Measurements from ENCODE around the gene OGFOD1. TPM values are rescaled to one million over a fixed set of nuclear protein-coding genes. Genes with fewer than 3 reads are reported as not detected.

OGFOD1 gene
- total RNA-seq, 4 donors from 2014 or later: 28.4 to 75.3 (median 58.7) TPM

DNA sequence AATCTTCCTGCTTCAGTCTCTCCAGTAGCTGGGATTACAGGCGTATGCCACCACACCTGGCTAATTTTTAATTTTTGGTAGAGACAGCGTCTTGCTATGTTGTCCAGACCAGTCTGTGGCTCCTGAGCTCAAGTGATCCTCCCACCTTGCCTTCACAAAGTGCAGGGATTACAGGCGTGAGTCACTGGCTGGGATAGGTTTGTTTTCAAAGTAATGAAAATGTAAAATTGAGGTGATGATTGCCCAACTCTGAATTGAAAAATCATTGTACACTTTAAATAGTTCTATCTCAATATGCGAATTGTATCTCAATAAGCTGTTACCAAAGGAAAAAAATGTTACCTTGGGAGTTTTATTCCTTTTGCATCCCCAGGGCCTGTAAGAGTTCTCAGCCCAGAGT lies 24.8 kb upstream of the OGFOD1 start:
- TF ChIP-seq POLR2A (IDR thresholded peaks at IDR 0.05): no peak
- H3K9me3 ChIP-seq: no peaks in the 10 kb centered on the region
- WGBS, 2 donors: 93 to 99% methylated on average over 4 of the region's 4 CpGs
- no peak for DNase-seq
- H3K27ac ChIP-seq: no peak overlapping the region
- intact Hi-C loops (cut with DNase I): no loop called here
- no peaks in the 10 kb centered on the region for H3K27me3 ChIP-seq
- H3K4me3 ChIP-seq (replicated peaks in 1 of 3): no peak overlapping the region
- H3K4me1 ChIP-seq: peaks cover 32 to 46% of the 10 kb centered on the region in 2 donors
- H3K36me3 ChIP-seq: no peaks in the 10 kb centered on the region

DNA sequence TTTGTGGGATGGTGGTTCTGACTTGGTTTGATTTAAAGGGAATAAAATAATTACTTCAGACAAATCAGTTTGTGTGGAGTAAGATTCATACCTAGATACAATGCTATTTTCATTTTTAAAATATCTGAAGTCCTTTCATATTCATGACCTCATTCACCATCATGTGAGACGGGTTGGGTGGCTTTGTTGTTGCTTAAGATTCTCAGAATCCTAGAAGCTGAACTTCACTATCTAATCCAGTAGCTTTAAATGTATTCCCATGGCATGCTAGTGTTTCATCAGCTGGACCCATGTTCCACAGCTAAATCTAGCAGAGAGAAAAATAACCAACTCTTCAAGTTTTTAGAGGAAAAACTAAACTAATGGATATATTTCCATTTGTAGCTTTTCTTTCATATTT lies 23.3 kb upstream of the OGFOD1 start:
- intact Hi-C loops (cut with DNase I): no loop called here
- TF ChIP-seq, protein P1, sequence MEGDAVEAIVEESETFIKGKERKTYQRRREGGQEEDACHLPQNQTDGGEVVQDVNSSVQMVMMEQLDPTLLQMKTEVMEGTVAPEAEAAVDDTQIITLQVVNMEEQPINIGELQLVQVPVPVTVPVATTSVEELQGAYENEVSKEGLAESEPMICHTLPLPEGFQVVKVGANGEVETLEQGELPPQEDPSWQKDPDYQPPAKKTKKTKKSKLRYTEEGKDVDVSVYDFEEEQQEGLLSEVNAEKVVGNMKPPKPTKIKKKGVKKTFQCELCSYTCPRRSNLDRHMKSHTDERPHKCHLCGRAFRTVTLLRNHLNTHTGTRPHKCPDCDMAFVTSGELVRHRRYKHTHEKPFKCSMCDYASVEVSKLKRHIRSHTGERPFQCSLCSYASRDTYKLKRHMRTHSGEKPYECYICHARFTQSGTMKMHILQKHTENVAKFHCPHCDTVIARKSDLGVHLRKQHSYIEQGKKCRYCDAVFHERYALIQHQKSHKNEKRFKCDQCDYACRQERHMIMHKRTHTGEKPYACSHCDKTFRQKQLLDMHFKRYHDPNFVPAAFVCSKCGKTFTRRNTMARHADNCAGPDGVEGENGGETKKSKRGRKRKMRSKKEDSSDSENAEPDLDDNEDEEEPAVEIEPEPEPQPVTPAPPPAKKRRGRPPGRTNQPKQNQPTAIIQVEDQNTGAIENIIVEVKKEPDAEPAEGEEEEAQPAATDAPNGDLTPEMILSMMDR (IDR thresholded peaks at IDR 0.05): no peak
- TF ChIP-seq POLR2A (IDR thresholded peaks at IDR 0.05): no peak
- Histone ChIP-seq H3K9me3 (no peaks in the 10 kb centered on the region), H3K4me1 (peaks cover 22 to 31% of the 10 kb centered on the region in 2 donors), H3K4me3 (replicated peaks in 1 of 3) (no peak overlapping the region), H3K27ac (no peak overlapping the region), H3K36me3 (no peaks in the 10 kb centered on the region), H3K27me3 (no peaks in the 10 kb centered on the region)
- 84 to 86% methylated on average over 1 of the region's 1 CpG for WGBS, 2 donors
- DNase-seq: no peak

DNA sequence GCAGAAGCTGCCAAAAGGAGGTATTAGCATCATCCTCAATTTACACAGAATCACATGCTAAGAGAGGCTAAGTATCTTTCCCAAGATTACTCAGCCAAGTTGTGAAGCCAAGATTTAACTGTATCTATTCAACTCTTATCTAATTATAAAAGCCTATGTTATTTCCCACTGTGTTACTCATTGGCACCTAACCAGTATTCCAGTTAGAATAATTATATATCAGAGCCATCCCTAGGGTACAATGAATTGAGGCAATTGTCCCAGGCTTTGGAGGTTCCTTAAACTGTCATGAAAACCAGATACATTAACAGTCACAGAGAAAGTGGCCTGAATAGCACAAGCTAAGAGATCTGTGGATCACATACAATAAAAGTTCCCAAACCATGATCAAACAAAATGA lies 15.1 kb upstream of the OGFOD1 start:
- intact Hi-C loops (cut with DNase I): no loop called here
- Histone ChIP-seq H3K27ac (no peak overlapping the region), H3K4me1 (peaks cover 0 to 1% of the 10 kb centered on the region in 2 donors), H3K36me3 (peaks cover 13 to 14% of the 10 kb centered on the region in 2 donors), H3K9me3 (no peaks in the 10 kb centered on the region), H3K4me3 (replicated peaks in 1 of 3) (no peak overlapping the region), H3K27me3 (no peaks in the 10 kb centered on the region)
- no peak for TF ChIP-seq POLR2A (IDR thresholded peaks at IDR 0.05)
- TF ChIP-seq, protein P1 (IDR thresholded peaks at IDR 0.05): no peak
- no peak for DNase-seq

DNA sequence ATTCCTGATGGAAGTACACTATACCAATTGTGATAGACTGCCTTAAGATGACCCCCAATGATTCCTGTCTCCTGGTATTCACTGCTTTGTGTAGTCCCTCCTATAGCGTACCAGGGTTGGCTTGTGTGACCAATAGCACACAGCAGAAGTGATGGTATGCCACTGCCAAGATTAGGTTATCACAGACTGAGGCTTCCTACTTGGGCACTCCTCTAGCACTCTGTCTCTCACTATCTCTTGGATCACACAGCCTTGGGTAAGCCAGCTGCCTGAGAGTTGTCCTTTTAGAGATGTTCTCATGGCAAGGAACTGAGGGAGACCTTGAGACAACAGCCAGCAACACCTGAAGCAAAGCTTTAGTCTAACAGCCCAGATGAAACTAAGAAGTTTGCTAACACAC lies 13.3 kb upstream of the OGFOD1 start:
- no peak overlapping the region for H3K27ac ChIP-seq
- no peak overlapping the region for H3K4me3 ChIP-seq (replicated peaks in 1 of 3)
- no peaks in the 10 kb centered on the region for H3K27me3 ChIP-seq
- H3K9me3 ChIP-seq: no peaks in the 10 kb centered on the region
- intact Hi-C loops (cut with DNase I): no loop called here
- H3K36me3 ChIP-seq: peaks cover 14 to 15% of the 10 kb centered on the region in 2 donors
- WGBS, 2 donors: 95 to 100% methylated on average over 1 of the region's 1 CpG
- TF ChIP-seq POLR2A (IDR thresholded peaks at IDR 0.05): no peak
- TF ChIP-seq, protein P1 (IDR thresholded peaks at IDR 0.05): no peak
- no peak for DNase-seq
- H3K4me1 ChIP-seq: no peaks in the 10 kb centered on the region

DNA sequence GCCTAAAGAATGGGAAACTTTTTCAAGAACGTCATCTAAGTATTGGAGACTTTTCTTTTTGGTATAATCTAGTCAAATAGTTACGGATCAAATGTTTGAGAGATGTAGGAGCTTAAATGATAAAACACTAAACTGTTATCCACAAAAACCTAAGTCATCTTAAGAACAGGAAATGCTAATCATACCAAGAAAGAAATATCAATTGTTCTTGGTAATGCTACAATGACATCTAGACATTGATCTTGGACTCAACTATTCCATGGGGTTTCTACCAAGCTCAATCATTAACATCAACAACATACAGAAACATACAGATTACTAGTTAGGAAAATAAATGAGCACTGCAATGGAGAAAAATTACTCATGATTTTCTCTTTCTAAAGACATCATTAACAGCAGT lies 4.1 kb upstream of the OGFOD1 start:
- TF ChIP-seq, protein P1 (IDR thresholded peaks at IDR 0.05): no peak
- no peak overlapping the region for H3K4me3 ChIP-seq (replicated peaks in 1 of 3)
- H3K36me3 ChIP-seq: peaks cover 8 to 11% of the 10 kb centered on the region in 2 donors
- peaks cover 15% of the 10 kb centered on the region in 2 donors for H3K4me1 ChIP-seq
- no peaks in the 10 kb centered on the region for H3K9me3 ChIP-seq
- intact Hi-C loops (cut with DNase I): no loop called here
- WGBS, 2 donors: 64 to 92% methylated on average over 2 of the region's 2 CpGs
- H3K27me3 ChIP-seq: no peaks in the 10 kb centered on the region
- no peak overlapping the region for H3K27ac ChIP-seq
- no peak for DNase-seq

DNA sequence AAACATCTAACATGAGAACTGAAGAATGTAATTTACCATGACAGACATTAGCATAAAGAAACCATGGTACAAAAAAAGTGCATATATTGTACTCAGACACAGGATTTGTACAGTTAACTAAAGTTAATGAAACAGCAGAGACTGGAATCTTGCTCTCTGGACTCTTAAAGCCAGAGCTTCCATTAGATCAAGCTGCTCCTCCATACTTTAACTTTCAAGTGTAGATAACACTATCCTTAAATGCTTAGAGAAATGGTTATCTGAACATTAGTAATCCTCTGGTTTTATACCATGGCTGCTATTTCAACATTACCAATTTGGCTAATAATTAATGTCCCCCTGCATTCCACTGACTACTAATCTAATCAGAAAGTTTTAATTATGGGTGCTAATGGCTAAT lies 3.3 kb upstream of the OGFOD1 start:
- Histone ChIP-seq H3K36me3 (peaks cover 8 to 9% of the 10 kb centered on the region in 2 donors), H3K4me3 (replicated peaks in 1 of 3) (no peak overlapping the region), H3K27ac (no peak overlapping the region), H3K4me1 (peaks cover 22 to 23% of the 10 kb centered on the region in 2 donors), H3K9me3 (no peaks in the 10 kb centered on the region), H3K27me3 (no peaks in the 10 kb centered on the region)
- intact Hi-C loops (cut with DNase I): no loop called here
- DNase-seq: no peak
- no peak for TF ChIP-seq POLR2A (IDR thresholded peaks at IDR 0.05)
- TF ChIP-seq, protein P1 (IDR thresholded peaks at IDR 0.05): no peak
